Stimulated activated CD4-positive, alpha-beta T cell treated with anti-CD3 and anti-CD28 coated beads, Interleukin-4, amount 100 ng/mL, for 1 hour (primary cell): ENCODE measurements around the gene AGR2.

Source experiments
- DNase-seq: peaks from one replicate; pipeline ENCODE4 v3.0.0-alpha.2; 2020

AGR2 gene

DNA sequence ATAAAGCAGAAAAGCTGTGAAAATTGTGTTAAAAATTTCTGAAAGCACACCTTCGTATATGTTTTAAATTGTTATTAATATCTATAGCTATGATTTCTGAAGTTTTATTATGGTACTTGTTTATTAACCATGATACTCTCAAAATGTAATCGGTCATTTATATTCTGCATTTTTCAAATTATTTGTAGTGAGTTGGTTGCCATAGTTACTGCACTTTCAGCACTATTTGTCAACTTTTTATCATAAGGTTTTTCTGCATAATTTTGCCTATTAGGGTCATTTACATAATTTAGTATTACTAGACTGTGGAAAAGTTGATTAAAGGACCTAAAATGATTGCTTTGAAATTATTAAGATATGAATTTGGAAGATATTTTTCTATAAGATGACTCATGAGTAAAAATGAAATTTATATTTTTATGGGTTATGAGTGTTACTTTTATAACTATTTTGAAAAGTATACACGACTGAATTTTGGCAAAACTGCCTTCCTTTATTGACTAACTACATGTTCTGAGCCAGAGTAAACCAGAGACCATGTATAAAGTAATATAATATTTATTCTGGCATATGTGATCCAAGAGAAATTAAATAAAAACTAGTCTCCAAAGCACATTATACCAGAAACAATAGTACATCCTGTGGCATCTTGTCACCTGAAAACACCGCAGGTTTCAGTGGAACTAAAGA, 7.9 kb upstream of the AGR2 start:
- no peak for DNase-seq

DNA sequence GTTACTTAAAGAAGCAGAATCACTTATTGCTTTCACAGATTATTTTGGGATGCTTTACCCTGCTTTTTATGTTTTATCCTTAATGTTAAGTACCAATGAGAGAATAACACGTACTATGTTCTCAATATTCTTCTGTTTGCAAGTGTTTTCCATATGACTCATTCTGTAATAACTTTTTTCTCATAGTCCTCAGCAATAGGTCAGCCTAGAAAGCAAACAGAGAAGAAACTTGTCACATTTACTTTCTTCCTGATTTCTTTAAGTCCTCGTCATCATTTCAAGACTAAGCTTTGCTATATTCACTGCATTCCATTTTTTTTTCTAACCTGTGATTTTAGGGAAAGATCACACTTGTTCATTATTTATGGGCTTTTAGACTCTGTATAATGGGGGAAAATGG, 6.8 kb upstream of the AGR2 start:
- DNase-seq = no peak

DNA sequence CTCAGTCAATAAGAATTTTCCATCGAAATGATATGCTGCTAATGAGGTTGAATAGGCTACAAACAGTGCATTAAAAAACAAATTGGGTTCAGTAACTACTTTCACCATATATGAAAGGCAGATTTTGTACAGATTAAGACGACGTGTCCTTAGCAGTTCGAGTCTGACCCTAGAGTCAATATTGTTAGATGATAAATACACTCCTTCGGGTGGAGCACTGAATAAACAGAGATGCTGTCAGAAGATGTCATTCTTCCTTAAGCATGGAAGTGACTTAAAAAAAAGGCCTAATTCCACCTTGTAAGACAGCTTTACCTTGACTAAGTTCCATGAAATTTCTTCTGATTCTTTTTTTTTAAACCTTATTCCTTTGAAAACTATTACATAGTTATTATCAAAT, 5.8 kb upstream of the AGR2 start:
- no peak for DNase-seq

GRCh38 chr7:16810112-16810511, 5.3 kb upstream of the AGR2 start:
- DNase-seq = no peak

DNA sequence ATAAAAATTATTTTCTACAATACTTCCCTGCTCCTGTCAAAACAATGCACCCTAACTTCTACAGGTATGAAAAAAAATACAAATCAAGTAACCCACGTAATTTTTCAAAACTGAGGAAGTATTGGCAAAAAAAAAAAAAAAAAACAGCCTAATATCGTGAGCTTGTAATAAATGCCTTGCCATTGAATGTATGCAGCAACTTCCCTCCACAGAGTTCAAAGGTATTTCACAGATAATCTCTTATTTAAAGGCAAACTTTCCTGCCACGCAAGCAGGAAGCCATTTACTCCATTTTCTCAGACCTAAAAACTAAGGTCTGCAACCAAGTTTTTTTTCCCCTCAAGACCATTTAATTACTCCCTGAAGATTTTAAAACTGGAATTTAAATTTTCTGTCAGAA, 642 bp upstream of the AGR2 start:
- no peak for DNase-seq

- no peak for DNase-seq
Observed at GRCh38 chr7:16803881-16804673, 722 bp downstream of the AGR2 start.

GRCh38 chr7:16803125-16803524, 1.7 kb downstream of the AGR2 start:
- no peak for DNase-seq

DNA sequence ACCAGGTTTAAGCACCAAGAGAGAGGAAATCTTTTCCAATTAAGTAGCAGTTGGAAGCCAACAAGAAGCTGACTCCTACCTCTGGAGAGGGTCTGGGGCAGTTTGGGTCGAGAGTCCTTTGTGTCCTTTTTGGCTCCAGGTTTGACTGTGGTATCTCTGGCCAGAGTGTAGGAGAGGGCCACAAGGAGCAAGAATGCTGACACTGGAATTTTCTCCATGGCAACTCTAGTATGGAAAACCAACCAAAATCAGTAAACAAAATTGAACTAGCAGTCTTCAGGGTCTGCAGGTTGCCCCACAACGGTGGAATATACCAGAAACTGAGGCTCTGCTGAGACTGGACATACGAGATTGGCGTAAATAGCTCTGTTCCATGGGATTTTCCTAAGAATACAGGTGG, 3.2 kb downstream of the AGR2 start:
- no peak for DNase-seq

- DNase-seq = no peak
Observed at GRCh38 chr7:16801111-16801542, 3.7 kb downstream of the AGR2 start.

GRCh38 chr7:16795624-16796023, 9.2 kb downstream of the AGR2 start:
- DNase-seq = no peak

DNA sequence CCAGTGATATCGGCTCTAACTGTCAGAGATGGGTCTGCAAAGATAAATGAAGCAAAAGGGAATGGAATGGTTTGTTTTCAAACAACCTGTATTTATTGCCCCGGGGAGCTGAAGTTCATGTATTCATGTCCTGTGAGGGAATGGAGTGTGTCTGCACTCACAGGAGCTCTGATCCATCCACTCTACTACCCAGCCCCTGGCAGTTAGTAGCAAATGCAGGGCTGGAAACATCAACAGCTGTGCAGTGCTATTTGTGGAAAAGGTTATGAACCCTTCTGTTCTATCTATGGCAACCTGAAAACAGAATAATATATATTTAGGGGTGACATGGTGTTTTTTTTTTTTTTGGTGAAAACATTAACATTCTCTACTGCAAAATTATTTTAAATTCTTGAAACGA, 9.8 kb downstream of the AGR2 start:
- no peak for DNase-seq

- DNase-seq = no peak
Observed at GRCh38 chr7:16791905-16792698, 12.7 kb downstream of the AGR2 start.

- no peak for DNase-seq
Observed at GRCh38 chr7:16791071-16791470, 13.7 kb downstream of the AGR2 start.

DNA sequence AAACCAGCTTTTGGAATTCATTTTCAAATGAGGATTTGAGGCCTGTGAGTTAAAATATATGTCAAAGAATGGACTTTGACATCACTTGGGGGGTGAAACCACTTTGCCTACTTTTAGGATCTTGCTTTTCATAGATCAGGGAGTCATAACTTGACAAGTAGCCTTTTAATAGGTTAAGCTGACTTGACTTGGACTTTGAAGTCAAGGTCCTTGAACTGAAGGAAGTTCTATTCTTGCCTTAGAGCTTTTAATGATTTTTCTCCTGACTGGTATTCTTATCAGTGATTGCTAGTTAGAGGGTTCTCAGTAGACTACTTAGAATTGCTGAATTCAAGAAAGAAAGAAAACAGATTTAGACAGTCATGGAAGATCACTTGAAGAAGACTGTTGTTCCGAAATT, 17.7 kb downstream of the AGR2 start:
- no peak for DNase-seq

DNA sequence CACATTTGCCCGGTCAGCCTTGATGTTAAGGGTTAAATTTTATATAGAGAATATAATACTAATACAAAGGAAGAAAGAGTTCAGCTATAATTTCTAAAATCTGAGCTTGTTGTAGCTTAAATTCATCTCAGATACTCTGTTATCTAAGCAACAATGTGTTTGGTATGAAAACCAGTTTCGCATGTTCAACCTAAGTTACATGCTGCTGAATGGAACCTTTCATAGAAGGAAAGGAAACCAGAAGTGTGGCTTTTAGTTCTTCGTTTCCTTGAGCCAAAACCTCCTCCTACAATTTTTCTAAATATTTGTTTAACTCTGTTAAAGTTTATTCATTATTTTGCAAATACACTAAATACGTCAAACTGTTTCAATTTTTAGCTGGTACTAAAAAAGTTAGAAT, 18.5 kb downstream of the AGR2 start:
- no peak for DNase-seq

GRCh38 chr7:16785846-16786245, 19.0 kb downstream of the AGR2 start:
- no peak for DNase-seq

GRCh38 chr7:16785321-16785720, 19.5 kb downstream of the AGR2 start:
- DNase-seq = no peak

GRCh38 chr7:16780596-16780995, 24.2 kb downstream of the AGR2 start:
- no peak for DNase-seq

- DNase-seq = no peak
Observed at GRCh38 chr7:16779051-16779450, 25.7 kb downstream of the AGR2 start.

DNA sequence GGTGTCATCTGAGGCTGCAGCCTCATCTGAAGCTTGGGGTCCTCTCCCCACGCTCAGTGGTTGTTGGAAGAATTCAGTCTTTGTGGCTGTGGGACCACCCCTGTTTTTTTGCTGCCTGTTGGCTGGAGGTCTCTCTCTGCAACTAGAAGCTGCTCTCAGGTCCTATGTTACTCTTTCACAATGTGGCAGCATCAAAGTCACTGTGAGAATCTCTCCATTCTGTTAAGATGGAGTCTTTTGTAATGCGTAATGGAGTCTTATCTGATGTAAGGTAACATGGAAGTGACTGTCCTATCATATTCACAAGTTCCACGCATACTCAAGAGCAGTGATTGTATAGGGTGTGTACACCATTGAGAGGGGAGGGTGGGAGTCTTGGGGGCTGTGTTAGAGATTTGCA, 26.3 kb downstream of the AGR2 start:
- DNase-seq = no peak

DNA sequence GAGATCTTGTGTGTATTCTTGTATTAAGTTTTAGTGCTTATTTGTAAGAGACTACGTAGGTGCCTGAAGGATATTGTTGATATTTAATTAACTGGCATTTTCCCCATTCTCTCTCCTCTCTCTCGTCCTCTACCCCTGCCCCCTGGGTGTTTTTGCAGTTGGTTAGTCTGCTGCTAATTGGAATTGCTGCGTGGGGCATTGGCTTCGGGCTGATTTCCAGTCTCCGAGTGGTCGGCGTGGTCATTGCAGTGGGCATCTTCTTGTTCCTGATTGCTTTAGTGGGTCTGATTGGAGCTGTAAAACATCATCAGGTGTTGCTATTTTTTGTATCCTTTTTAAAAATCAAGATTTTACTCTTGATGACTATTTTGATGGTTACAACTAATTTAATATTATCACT, 28.7 kb downstream of the AGR2 start:
- no peak for DNase-seq

GRCh38 chr7:16774986-16775385, 29.8 kb downstream of the AGR2 start:
- no peak for DNase-seq

DNA sequence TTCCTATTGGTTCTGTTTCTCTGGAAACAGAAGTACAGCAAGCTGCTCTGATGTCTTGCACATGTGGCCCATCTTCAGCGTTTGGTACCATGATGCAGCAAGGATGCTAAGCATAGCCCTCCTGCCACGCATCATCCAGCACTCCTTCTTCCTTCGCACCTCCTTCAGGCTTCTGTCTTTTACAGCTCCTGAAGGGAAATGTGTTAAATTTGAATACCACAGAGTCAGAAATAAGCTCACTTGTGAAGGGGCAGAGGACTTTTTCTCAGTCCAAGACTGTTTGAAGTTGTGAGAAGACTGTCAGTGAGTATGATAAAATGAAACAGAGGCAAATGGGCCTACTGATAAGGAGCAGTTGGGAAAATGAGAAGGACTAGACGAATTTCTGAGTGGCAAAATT, 30.5 kb downstream of the AGR2 start:
- no peak for DNase-seq

DNA sequence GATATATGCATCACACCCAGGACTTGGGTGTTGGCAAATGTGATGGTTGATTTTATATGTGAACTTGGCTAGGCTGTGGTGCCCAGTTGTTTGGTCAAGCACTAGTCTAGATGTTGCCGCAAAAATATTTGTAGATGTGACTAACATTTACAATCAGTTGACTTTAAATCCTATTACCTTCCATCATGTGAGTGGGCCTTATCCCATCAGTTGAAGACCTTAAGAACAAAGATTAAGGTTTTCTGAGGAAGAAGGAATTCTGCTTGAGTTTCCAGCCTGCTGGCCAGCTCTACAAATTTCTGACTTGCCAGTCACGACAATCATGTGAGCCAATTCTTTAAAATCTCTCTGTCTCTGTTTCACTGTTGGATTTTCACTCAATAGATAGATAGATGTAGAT, 30.9 kb downstream of the AGR2 start:
- DNase-seq = no peak
